ENCODE results near the gene ARHGAP26.

ARHGAP26 gene

GRCh38 chr5:142753116-142753631 is 17.0 kb upstream of the ARHGAP26 start:
- no peak for DNase-seq (ENCODE audit: low spot score)

- DNase-seq (ENCODE audit: low spot score), result no peak
Observed at GRCh38 chr5:142754031-142754430, 16.1 kb upstream of the ARHGAP26 start.

DNA sequence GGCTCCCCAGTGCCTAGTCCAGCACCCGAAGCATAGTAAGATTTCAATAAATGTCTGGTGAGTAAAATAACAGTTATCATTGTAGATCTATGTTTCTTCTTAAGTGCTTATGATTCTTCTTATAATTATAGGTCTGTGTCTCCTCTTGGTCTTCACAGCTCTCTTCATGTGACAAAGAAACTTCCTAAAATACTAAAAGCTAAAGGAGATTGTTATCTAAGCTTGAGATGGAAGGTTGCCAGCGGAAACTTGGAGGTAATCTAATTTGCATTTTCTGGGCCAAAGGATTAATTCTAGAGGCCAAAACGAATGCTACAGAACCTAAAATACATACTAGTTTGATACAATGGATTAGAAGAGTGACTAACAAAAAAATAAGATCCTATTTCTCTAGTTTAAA is 13.6 kb upstream of the ARHGAP26 start:
- no peak for DNase-seq (ENCODE audit: low spot score)

DNA sequence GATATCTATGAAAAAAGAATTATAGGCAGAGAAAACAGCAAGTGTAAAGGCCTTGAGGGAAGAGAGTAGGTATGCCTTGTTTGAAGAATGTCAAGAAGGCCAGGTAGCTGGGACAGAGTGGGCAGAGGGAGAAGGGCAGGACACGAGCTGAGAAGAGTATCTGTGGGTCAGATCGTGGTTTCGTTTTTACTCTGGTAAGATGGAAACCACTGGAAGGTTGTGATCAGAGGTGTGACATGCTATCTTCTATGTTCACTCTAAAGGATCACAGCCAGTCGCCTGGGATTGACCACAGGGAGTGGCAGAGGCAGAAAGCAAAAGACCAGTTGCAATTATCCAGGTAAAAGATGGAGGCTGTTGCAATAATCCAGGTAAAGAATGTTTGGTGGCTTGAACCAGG is 12.6 kb upstream of the ARHGAP26 start:
- no peak for DNase-seq (ENCODE audit: low spot score)

DNA sequence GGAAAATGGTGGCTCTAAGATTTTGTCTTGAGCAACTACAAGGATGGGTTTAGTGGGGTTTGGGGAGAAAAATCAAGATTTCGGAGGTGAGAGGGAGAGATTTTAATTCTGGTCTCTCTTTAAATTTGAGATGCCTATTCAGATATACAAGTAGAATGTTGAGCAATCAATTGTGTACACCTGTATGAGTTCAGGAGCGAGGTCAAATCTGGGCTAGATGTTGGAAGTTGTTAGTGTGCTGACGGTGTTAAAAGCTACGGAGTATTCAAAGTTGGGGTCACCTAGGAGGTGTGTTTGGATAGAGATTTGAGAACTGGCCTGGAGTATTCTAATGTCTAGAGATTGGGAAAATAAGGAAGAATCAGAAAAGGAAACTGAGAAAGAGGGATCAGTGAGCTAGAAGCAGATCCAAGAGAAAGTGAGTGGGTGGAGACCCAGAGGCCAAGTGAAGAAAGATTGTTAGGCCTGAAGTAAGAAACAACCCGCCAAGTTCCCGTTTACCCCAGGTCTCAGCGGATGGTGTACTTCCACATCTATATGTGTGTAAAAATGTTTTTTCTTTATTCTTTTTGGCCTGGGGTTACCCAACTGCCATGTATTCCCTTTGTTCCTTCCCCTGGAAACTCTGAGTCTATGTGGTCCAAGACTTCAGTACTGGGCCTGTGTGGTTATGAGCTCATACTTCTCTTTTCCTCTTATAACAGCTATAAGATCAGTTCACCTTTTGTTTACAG is 11.9 kb upstream of the ARHGAP26 start:
- DNase-seq (ENCODE audit: low spot score), result no peak

DNA sequence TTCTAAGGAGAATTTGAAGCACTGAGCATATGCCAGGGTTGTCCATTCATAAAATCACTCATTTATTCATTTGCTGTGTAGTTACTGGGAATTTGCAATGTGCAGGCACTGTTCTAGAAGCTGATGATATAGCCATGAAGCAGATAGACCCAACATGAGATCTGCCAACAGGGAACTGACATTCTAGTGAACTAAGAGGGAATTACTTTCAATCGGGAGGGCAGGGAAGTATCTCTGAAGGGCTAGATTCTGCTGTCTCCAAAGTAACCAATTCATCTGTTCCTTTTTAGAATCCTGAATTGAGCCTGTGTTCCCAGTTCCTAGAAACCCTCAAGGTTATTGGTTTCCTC is 11.4 kb upstream of the ARHGAP26 start:
- DNase-seq (ENCODE audit: low spot score), result no peak

DNA sequence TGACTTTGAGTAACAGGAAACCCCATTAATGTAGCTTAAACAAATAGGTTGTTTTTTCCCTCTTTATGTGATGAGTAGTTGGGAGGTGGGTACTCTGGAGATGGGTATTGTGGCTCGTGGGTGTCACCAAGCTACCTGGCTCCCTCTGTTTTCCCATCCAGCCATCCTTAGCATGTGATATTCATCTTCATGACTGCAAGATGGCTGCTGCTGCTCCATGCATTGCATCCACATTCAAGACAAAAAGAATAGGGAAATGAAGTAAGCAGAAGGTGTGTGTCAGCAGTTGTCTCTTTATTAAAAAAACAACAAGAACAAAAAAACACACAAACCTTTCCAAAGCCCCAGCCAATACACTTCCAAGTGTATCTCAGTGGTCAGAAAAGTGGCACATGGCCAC is 6.5 kb upstream of the ARHGAP26 start:
- no peak for DNase-seq (ENCODE audit: low spot score)

GRCh38 chr5:142767178-142767577 is 3.0 kb upstream of the ARHGAP26 start:
- DNase-seq (ENCODE audit: low spot score), result no peak

DNA sequence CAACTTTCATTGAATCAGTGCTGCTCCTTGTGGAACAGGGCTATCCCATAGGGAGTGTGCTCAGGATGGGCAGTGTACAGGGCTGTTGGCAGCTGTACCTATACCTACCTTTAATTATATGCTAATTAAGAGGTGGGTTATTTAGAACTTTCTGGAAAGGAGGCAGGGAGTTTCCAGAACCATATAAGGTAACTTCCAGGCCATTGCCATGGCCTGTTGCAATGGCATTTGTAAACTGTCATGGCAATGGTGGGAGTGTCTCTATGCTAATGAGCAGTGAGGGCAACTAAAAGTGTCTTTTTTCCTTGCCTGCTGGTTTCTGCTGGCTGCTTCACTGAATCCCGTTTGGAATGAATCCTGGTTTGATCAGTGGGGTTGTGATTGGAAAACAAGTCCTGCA is 2.3 kb upstream of the ARHGAP26 start:
- no peak for DNase-seq (ENCODE audit: low spot score)

GRCh38 chr5:142769251-142769792 is 855 bp upstream of the ARHGAP26 start:
- DNase-seq (ENCODE audit: low spot score), result no peak

DNA sequence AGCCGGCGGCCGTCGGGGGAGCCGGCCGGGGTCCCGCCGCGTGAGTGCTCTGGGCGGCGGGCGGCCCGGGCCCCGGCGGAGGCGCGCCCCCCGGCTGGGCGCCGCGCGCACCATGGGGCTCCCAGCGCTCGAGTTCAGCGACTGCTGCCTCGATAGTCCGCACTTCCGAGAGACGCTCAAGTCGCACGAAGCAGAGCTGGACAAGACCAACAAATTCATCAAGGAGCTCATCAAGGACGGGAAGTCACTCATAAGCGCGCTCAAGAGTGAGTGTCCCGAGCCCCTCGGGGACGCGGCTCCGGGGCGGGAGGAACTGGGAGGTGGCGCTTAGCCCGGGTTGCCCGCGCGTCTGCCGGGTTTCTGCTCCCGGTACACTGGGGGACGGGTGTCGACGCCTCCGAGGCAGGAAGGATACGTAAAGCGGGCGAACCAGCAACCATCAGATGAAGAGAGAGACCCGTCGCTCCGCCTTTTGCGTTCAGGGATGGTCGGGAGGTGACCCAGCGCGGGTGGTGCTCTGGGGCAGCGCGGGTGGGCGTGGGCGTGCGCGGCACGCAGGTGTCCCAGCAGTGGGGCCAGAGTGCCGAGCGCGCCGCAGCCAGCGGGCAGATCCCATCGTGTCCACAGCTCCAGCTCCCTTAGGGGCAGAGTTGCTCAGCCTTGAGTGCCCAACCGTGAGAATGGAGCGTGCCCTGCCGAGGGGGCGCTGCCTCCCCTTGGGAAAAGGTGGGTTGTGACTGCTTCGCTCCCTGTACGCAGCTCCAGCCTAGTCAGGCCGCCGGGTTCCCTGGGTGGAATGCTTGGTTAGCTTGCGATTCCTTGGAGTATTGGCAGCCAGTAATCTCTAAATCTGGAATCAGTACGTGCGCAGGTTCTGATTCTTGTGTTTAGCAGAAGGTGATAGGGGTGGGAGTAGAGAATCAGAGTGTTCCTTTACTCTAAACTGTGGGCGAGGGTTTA is 753 bp downstream of the ARHGAP26 start:
- peak; percentile 33 for DNase-seq (ENCODE audit: low spot score)

DNA sequence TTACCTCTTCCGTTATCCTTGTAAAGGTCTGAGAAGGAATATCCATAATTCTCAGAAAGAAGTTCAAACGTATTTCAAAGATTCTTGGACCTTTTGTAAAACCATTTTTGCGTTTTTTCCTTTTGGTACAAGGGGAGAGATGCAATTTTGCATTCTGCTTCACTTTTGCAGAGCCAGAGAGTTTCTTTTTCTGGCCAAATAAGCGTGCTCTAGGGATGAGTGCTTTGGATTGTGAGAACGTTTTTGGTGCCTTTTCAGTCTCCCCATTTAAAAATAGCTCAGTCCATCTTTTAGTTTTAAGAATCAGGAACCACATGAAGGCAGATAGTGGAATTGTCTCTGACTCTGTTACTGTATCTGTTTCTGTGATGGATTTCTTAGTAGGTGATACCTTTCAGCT is 1.5 kb downstream of the ARHGAP26 start:
- DNase-seq (ENCODE audit: low spot score), result no peak

GRCh38 chr5:142772446-142773293 is 2.5 kb downstream of the ARHGAP26 start:
- DNase-seq (ENCODE audit: low spot score), result no peak

DNA sequence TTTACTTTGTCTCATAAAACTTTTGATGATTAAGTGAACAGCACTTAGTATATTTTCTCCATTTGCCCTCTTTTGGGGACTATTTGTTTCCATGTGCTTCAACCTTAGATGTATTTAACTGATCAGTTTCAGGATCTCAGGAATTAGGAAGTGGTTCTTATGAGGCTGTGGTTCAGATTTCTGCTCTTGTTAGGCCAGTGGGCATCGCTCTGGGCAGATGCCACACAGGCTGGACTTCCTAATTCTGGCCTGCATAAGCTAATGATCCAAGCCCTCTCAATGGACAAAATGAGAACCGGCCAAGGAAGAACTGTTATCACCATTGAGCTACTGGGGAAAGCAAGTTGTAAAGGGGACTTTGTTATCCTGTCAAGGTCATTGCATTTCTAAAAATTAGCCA is 6.9 kb downstream of the ARHGAP26 start:
- DNase-seq (ENCODE audit: low spot score), result no peak

- no peak for DNase-seq (ENCODE audit: low spot score)
Observed at GRCh38 chr5:142777850-142778249, 7.7 kb downstream of the ARHGAP26 start.

GRCh38 chr5:142779163-142779840 is 9.1 kb downstream of the ARHGAP26 start:
- DNase-seq (ENCODE audit: low spot score), result no peak

DNA sequence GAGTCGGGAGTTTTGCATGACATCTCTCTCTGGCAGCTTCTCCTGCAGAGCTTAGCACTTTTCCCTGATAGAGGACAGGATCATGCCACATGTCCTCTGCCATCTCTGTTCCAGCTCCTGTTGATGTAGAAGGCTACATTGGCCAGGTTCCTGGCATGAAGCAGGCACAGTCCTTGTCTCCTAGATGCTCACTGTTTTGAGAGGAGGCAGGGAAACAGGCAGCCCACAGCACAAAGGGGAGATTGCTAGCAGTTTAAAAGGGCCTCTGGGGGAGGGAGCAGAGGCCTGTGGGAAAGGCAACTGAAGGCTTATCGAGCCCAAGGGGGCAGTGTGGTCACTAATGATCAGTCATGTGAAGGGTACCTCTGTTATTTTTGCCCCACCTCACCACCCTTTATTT is 10.7 kb downstream of the ARHGAP26 start:
- DNase-seq (ENCODE audit: low spot score), result no peak

DNA sequence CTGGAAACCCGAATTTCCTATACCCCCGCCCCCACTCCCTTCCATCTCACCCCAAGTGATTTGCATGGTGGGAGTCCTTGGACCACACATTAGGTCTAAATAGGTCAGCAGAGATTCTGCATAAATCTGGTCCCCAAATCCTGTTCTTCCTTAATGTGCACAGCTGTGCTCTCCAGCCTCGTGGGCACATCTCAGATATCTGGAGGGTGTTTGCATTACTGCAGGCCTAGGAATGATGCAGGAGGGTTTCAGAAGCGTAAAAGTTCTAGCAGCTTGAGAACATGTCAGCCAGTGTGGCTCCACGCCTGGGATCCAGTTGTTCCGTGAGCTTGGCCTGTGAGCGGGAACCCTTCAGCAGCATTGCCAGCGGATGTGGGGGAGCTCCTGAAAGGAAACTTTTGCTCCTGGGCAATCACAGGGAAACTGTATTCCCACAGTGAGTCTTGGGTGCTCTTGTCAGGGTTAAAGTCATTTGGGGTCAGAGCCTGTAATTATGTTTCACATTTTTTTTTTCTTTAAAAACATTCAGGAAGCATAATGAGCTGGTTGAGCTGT is 12.9 kb downstream of the ARHGAP26 start:
- DNase-seq (ENCODE audit: low spot score), result no peak

- DNase-seq (ENCODE audit: low spot score), result no peak
Observed at GRCh38 chr5:142783601-142784341, 13.6 kb downstream of the ARHGAP26 start.

GRCh38 chr5:142784401-142784955 is 14.3 kb downstream of the ARHGAP26 start:
- no peak for DNase-seq (ENCODE audit: low spot score)
